Coronary artery (tissue), 2 donors: ENCODE measurements around the gene SIK3.

ENCODE experiments used
- DNase-seq: peaks from one replicate; pipeline ENCODE4 v3.0.0-alpha.2; 2017; ENCODE audit warnings: low spot score
- H3K27ac ChIP-seq, 2 donors: fragments of 200-600 bp; sonication (generic); one replicate each; pipeline ENCODE4 v1.5.1; 2016 to 2019
- H3K4me3 ChIP-seq: fragments of 200-600 bp; sonication (generic); 2 replicates; pipeline ENCODE4 v1.5.1; 2016; ENCODE audit warnings: mild to moderate bottlenecking, moderate library complexity
- CTCF ChIP-seq: fragments of 200-600 bp; sonication (generic); IDR thresholded peaks from one replicate; pipeline ENCODE4 v1.5.1; 2019; ENCODE audit warnings: antibody characterized with exemption

The SIK3 gene

GRCh38 chr11:116833491-116833815 is 264.8 kb downstream of the SIK3 start:
- no peak overlapping the region for H3K27ac ChIP-seq
- no peak for TF ChIP-seq CTCF
- DNase-seq = no peak

GRCh38 chr11:116832350-116833290 is 265.6 kb downstream of the SIK3 start:
- TF ChIP-seq CTCF = no peak
- DNase-seq = no peak
- no peak overlapping the region for H3K4me3 ChIP-seq
- no peak overlapping the region for H3K27ac ChIP-seq

More at GRCh38 chr11:116833491-116833815, 264.8 kb downstream of the SIK3 start:
- H3K4me3 ChIP-seq = no peak overlapping the region

GRCh38 chr11:116831790-116832349 is 266.4 kb downstream of the SIK3 start:
- Histone ChIP-seq H3K27ac (no peak overlapping the region), H3K4me3 (no peak overlapping the region)
- TF ChIP-seq CTCF = no peak
- no peak for DNase-seq

- no peak overlapping the region for H3K4me3 ChIP-seq
- H3K27ac ChIP-seq = no peak overlapping the region
- no peak for TF ChIP-seq CTCF
- no peak for DNase-seq
Observed at GRCh38 chr11:116830184-116830912, 267.9 kb downstream of the SIK3 start.

GRCh38 chr11:116829525-116830183 is 268.6 kb downstream of the SIK3 start, which contains the start of gene APOC3:
TSS of gene APOC3 (plus strand) at chr11:116829907. CDS start at chr11:116830583, 676 bp downstream.
- no peak within 1 kb of the TSS for H3K27ac ChIP-seq
- DNase-seq = no peak
- no peak within 1 kb of the TSS for H3K4me3 ChIP-seq
- no peak for TF ChIP-seq CTCF

- no peak overlapping the region for H3K27ac ChIP-seq
- TF ChIP-seq CTCF = no peak
- no peak overlapping the region for H3K4me3 ChIP-seq
- no peak for DNase-seq
Observed at GRCh38 chr11:116828632-116829524, 269.4 kb downstream of the SIK3 start.
